NCI-H1417 (cell line): ENCODE measurements around the gene BTBD3.

Source experiments
- DNase-seq, 3 experiments: peaks; one replicate each; lab custom pipeline; 2025; lab: John Stamatoyannopoulos, UW

Gene BTBD3

GRCh38 chr20:11912659-11913415, 4.9 kb upstream of the BTBD3 start:
- no peak for DNase-seq

GRCh38 chr20:11918391-11918845, 725 bp downstream of the BTBD3 start:
- DNase-seq = peak in 1 of 3 experiments; percentile 48

DNA sequence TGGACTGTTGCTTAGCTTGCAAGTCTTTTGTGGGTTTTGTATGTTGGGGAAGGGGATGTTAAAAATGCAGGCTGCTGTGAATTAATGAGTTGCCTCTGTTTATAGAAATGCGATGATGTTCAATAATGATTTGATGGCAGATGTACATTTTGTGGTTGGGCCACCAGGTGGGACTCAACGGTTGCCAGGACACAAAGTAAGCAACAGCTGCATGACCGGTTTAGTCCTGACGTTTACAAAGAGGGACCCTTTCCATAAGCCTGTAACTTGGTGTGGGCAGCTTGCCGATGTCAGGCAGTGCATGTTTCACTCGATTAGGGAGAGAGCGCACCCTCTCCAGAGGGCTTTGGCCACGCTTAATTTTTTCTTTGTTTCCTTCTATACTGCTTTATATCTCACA, 1.3 kb downstream of the BTBD3 start:
- DNase-seq = peak; percentile 74 to 98 (median 83)

- peak in 2 of 3 experiments; percentile 67 to 88 for DNase-seq
Measured at GRCh38 chr20:11919581-11919980, 1.9 kb downstream of the BTBD3 start.

- peak in 1 of 3 experiments; percentile 70 for DNase-seq
Measured at GRCh38 chr20:11920083-11920482, 2.4 kb downstream of the BTBD3 start.

- peak; percentile 46 to 86 (median 69) for DNase-seq
Measured at GRCh38 chr20:11921321-11921720, 3.6 kb downstream of the BTBD3 start.

DNA sequence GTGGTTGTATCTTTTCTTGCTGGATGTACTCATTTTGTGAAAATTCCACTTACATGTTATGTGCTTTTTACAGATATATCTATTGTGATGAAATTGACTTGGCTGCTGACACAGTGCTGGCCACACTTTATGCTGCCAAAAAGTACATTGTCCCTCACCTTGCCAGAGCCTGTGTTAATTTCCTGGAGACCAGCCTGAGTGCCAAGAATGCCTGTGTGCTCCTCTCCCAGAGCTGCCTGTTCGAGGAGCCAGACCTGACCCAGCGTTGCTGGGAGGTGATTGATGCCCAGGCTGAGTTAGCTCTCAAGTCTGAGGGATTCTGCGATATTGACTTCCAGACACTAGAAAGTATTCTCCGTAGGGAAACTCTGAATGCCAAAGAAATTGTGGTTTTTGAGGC, 4.9 kb downstream of the BTBD3 start:
- no peak for DNase-seq

- no peak for DNase-seq
Measured at GRCh38 chr20:11924923-11925322, 7.2 kb downstream of the BTBD3 start.

- no peak for DNase-seq
Measured at GRCh38 chr20:11926292-11926998, 8.8 kb downstream of the BTBD3 start.

DNA sequence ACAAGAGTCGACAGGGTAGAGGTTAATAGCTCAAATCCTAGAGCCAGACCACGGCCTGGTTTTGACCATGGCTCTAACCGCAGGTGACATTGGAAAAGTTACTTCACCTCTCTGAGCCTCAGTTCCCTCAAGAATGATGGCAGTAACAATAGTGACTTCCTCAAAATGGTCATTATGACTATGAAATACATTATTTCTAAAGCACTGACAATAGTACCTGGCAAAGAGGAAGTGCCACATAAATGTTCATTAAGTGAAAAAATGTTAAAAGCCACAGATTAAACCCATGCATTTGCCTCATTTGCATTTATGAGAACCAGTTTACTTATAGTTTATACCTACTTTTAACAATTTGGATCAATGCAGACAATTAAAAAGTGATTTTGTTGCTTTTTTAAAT, 12.3 kb downstream of the BTBD3 start:
- DNase-seq = no peak

DNA sequence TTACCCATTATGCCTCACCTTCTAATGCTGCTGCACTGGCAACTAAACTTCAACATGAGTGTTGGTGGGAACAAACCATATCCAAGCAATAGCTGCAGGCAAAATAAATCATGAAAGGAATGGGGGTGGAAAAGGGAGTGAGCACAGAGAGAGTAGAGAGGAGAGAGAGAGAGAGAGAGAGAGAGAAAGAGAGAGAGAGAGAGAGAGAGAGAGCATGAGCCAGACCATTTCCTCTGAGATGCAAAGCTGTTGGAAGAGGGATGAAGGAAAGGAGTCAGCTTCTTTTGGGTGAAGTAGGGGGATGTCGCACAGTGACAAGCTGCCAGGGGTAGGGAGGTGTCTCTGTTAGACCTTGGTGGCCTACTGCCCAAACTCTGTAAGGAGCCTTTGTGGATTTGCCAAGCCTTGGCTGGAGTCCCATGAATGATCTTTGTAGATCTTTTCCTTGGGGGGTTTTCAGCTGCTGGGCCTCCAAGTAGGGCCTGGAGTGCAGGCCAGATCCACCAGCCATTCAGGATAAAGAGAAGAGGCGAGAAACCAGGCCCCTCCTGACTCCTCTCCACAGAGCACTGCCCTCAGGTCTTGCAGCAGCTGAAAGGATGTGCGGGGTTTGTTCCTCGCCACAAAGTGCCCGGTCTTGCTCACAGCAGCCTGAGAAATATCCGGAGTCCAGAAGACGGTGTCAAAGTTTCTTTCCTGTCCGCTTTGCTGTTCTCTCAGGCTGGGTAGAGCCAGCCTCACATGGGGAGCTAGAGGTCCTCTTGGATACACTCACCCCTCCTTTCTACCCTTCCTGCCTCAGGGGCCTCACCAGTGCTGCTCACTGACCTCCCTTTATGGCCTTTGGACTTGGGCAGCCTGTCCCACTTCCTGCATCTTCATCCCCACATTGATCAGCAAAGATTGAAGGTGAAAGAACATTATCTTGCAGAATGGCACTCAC, 17.8 kb downstream of the BTBD3 start:
- DNase-seq = peak in 1 of 3 experiments; percentile 51

DNA sequence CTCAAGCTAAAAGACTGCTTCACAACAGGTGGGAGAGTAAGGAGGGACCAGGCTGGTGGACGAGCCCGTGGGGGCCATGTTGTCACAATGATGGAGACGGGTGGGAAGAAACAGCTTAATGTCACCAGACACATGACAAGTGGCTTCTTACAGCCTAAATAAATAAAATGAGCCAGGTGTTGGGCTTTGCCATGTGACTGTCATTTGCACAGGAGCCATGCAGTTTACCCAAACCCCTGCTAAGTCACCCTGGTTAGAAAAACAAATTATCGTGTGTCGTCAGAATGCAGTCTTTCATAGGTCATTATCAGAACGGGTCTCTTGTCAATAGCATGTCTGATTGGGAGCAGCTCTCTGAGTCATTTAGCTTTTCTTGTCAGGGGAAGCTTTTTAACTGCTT, 18.5 kb downstream of the BTBD3 start:
- DNase-seq = peak; percentile 81 to 100 (median 94)

DNA sequence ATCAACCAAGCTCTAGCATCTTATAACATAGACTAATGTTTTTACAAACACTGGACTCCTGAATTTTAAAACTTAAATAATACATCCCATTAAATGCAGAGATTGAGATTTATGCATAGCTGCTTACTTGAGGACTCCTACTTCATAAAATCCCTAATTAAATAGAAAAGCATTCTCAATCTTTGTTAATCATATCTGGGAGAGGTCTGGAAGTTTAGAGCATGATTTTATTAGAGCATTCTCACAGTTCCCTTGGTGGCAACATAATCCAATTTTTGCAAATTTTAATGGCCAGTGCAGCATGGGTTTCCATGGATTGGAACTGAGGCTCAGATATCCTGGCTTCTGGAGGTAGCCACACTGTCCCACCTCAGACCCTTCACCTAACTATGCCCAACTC, 19.5 kb downstream of the BTBD3 start:
- DNase-seq = no peak

GRCh38 chr20:11941593-11942246, 24.0 kb downstream of the BTBD3 start:
- no peak for DNase-seq

DNA sequence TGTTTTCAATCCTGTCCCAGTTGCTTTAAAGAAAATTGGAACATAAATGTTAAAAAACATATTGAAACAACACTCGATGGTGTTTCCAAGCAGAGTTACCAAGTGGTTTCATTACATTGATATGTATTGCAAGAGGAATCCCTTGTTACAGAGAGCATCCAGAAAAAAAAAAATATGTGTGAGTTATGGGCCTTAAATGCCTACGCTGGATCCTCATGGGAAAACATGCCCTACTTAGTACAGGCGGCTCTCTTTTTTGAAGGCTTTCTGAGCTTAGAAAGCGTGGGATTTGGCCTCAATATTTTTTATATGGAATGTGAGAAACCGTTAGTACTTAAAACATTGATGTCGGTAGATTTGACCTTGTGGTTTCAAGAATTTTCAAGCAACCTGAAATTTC, 26.1 kb downstream of the BTBD3 start:
- DNase-seq = no peak

DNA sequence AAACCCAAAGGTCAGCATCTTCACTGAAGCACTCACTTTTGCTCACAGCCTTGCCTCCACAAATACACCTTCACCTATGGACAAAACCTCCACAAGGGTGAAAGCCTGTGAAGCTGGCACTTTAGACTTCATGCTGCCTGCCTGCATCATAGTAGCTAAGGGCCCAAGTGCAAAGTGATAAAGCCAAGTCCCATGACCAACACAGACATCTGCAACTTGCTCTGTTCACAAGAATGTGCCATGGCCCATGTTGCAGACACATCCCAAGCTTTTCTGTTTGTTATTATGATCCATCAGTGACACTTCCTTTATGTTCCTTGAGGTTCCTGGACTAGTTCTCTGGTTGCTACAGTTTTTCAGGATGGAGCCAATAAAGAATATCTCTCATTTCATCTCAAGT, 31.1 kb downstream of the BTBD3 start:
- no peak for DNase-seq

GRCh38 chr20:11949711-11950110, 32.0 kb downstream of the BTBD3 start:
- no peak for DNase-seq

DNA sequence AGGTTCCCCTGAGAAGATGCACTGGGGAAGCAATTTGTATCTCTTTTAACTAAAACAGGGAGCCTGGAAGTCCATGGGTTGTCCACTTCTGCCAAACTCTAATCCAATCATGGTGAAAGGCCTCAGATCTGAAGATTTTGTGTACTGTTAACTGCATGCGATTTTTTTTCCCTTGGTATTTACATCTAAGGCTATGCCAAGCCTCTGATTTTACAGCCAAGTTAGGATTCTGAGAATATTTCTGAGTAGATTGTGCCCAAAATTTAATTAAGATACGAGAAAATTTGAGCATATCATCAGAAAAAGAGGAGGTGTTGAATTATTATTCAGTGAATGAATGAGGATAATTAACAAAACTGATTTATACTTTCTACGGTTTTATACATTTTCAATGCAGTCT, 34.0 kb downstream of the BTBD3 start:
- DNase-seq = no peak

DNA sequence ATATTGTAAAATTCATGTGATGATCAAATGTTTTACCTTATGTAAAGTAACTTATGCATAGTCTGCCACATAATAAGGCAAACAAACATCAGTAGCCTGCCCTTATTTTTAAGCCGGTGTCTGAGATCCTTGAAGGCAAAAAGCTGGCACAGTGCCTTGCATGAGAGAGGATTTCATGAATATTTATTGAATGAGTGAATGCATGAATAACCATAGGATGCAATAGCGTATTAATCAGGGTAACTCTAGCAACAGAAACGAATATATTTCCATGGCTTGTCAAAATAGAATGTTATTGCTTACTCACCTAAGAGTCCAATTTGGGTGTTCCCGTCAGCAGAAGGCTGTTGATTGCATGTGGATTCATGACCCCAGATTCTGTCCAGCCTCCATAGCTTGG, 34.9 kb downstream of the BTBD3 start:
- DNase-seq = no peak

GRCh38 chr20:11957911-11958310, 40.2 kb downstream of the BTBD3 start:
- DNase-seq = no peak

GRCh38 chr20:11958855-11959254, 41.2 kb downstream of the BTBD3 start:
- DNase-seq = no peak

DNA sequence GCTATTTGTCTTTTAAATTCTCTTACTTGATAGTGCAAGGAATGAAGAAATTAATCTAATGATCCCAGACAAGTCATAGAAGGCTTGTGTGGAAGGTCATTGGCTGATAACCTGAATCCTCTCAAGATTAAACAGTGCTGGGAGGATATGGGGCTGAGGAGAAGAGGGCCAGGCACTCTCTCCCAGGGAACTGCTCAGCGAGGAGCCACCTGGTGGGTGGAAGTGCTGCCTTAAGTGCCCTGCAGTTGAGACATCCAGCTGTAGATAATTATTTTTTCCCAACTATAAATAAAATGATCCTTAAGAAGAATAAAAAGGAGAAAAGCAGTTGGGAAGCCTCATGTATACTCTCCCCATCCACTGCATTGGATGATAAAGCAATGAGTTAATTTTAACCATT, 47.9 kb downstream of the BTBD3 start:
- DNase-seq = no peak
